SK-N-SH (cell line): ENCODE data around the gene SERPIND1. TPM values are rescaled to one million over a fixed set of nuclear protein-coding genes. Genes with fewer than 3 reads are reported as not detected.

Experiments
- CTCF ChIA-PET: fragments of 300-600, 350-600 bp; formaldehyde crosslinking; extraction: SDS; loops from one replicate; lab custom pipeline; 2021; lab: Yijun Ruan, JAX
- POLR2A ChIA-PET: fragments of 350-600 bp; sonication (Branson Sonifier 250); formaldehyde crosslinking; extraction: SDS; loops from one replicate; lab custom pipeline; 2020; ENCODE audit warnings: antibody characterized with exemption, inconsistent platforms; lab: Yijun Ruan, JAX
- DNase-seq: peaks from one replicate; pipeline ENCODE4 v3.0.0; 2012
- H2AFZ ChIP-seq: fragments of 200-600 bp; sonication (generic); 2 replicates; pipeline ENCODE4 v1.8.1; 2016; ENCODE audit warnings: antibody characterized with exemption, mild to moderate bottlenecking, low read depth
- H3F3A ChIP-seq: fragments of 200-600 bp; sonication (generic); replicated peaks from 2 replicates; pipeline ENCODE3; 2016; ENCODE audit warnings: antibody characterized with exemption, mild to moderate bottlenecking; ENCODE audit not compliant: insufficient read depth
- H3K27ac ChIP-seq, 2 experiments: fragments of 200-500 bp in 1 of 2; fragments of 200-600 bp in 1 of 2; sonication (Bioruptor generic) in 1 of 2; sonication (generic), shearing (Covaris generic) in 1 of 2; 2 replicates each; pipeline versions ENCODE4 v1.5.1 to v1.6.1; 2014 to 2016; ENCODE audit warnings: low read depth in 2 of 2, inconsistent platforms in 1 of 2, low read length in 1 of 2, mild to moderate bottlenecking in 1 of 2, mixed read lengths in 1 of 2
- H3K27me3 ChIP-seq: fragments of 200-600 bp; sonication (generic), shearing (Covaris generic); 2 replicates; pipeline ENCODE4 v1.6.1; 2016; ENCODE audit warnings: mixed run types; ENCODE audit not compliant: insufficient read depth
- H3K36me3 ChIP-seq, 2 experiments: fragments of 200-500 bp in 1 of 2; fragments of 200-600 bp in 1 of 2; sonication (Bioruptor generic) in 1 of 2; sonication (generic) in 1 of 2; replicated peaks in 1 of 2; 2 replicates each; pipeline versions ENCODE3 to v1.5.1; 2014 to 2016; ENCODE audit warnings: low read length in 1 of 2, mild to moderate bottlenecking in 1 of 2; ENCODE audit not compliant: insufficient read depth in 2 of 2, control insufficient read depth in 1 of 2
- H3K4me1 ChIP-seq, 2 experiments: fragments of 200-500 bp in 1 of 2; fragments of 200-600 bp in 1 of 2; sonication (Bioruptor generic) in 1 of 2; sonication (generic), shearing (Covaris generic) in 1 of 2; 2 replicates each; pipeline versions ENCODE4 v1.5.1 to v1.6.1; 2014 to 2016; ENCODE audit warnings: low read depth in 1 of 2, low read length in 1 of 2, mixed run types in 1 of 2; ENCODE audit not compliant: insufficient read depth in 2 of 2, control insufficient read depth in 1 of 2
- H3K4me2 ChIP-seq: fragments of 200-600 bp; sonication (generic), shearing (Covaris generic); 2 replicates; pipeline ENCODE4 v1.6.1; 2017; ENCODE audit warnings: mixed run types
- H3K4me3 ChIP-seq, 2 experiments: fragments of 200-500 bp in 1 of 2; fragments of 200-600 bp in 1 of 2; sonication (Bioruptor generic) in 1 of 2; sonication (generic), shearing (Covaris generic) in 1 of 2; 2 replicates each; pipeline versions ENCODE4 v1.5.1 to v1.8.1; 2014 to 2016; ENCODE audit warnings: low read depth in 2 of 2, inconsistent platforms in 1 of 2, low read length in 1 of 2, mild to moderate bottlenecking in 1 of 2, mixed read lengths in 1 of 2, moderate library complexity in 1 of 2
- H3K79me2 ChIP-seq: fragments of 200-600 bp; sonication (generic); 2 replicates; pipeline ENCODE4 v1.8.1; 2017; ENCODE audit warnings: mild to moderate bottlenecking; ENCODE audit not compliant: insufficient read depth
- H3K9ac ChIP-seq: fragments of 200-600 bp; sonication (generic); 2 replicates; pipeline ENCODE4 v1.6.1; 2017; ENCODE audit warnings: mixed run types
- H3K9me2 ChIP-seq: fragments of 200-600 bp; sonication (generic); 2 replicates; pipeline ENCODE4 v1.6.1; 2017; ENCODE audit warnings: mixed run types
- H3K9me3 ChIP-seq: fragments of 200-600 bp; sonication (generic); 2 replicates; pipeline ENCODE4 v1.6.1; 2017; ENCODE audit warnings: mixed run types, mild to moderate bottlenecking, moderate library complexity
- H4K20me1 ChIP-seq: fragments of 200-600 bp; sonication (generic); 2 replicates; pipeline ENCODE4 v1.6.1; 2017; ENCODE audit warnings: mild to moderate bottlenecking, mixed run types; ENCODE audit not compliant: insufficient read depth
- CHD2 ChIP-seq: fragments of 150-350 bp; IDR thresholded peaks from 2 replicates; pipeline ENCODE4 v1.6.1; 2018; ENCODE audit warnings: low read length; ENCODE audit not compliant: partially characterized antibody
- CTCF ChIP-seq: fragments of 200-600 bp; sonication (generic); IDR thresholded peaks from 2 replicates; pipeline ENCODE4 v1.6.1; 2017; ENCODE audit warnings: antibody characterized with exemption, mild to moderate bottlenecking, moderate library complexity
- EP300 ChIP-seq, 2 experiments: IDR thresholded peaks; 2 replicates each; pipeline versions ENCODE4 v1.4.0 to v1.6.1; 2012; ENCODE audit warnings: borderline replicate concordance in 1 of 2, low read depth in 1 of 2, low read length in 1 of 2
- EZH2phosphoT487 ChIP-seq: fragments of 200-600 bp; sonication (generic); IDR thresholded peaks from 2 replicates; pipeline ENCODE4 v1.6.1; 2017; ENCODE audit warnings: low read depth, mixed run types, mild to moderate bottlenecking, antibody characterized with exemption, moderate library complexity, borderline replicate concordance
- FOXJ3 ChIP-seq: sonication (generic); formaldehyde crosslinking; IDR thresholded peaks from 2 replicates; pipeline ENCODE4 v1.5.1; 2020; ENCODE audit warnings: mild to moderate bottlenecking, missing genetic modification reagents
- GATA2 ChIP-seq: sonication (generic); formaldehyde crosslinking; IDR thresholded peaks from 2 replicates; pipeline ENCODE4 v1.5.0; 2020; ENCODE audit warnings: mild to moderate bottlenecking, missing genetic modification reagents
- IRF3 ChIP-seq: fragments of 150-350 bp; IDR thresholded peaks from 2 replicates; pipeline ENCODE4 v1.6.1; 2016; ENCODE audit warnings: mild to moderate bottlenecking, low read depth, low read length
- JUND ChIP-seq: IDR thresholded peaks from 2 replicates; pipeline ENCODE4 v1.4.0; 2012
- MAX ChIP-seq: IDR thresholded peaks from 2 replicates; pipeline ENCODE4 v1.4.0; 2012; ENCODE audit warnings: low read depth
- NRF1 ChIP-seq: IDR thresholded peaks from 2 replicates; pipeline ENCODE4 v1.6.1; 2012; ENCODE audit warnings: low read depth, mild to moderate bottlenecking, low read length
- POLR2AphosphoS5 ChIP-seq: IDR thresholded peaks from 2 replicates; pipeline ENCODE4 v1.6.1; 2012; ENCODE audit warnings: low read depth, low read length
- REST ChIP-seq: IDR thresholded peaks from 2 replicates; pipeline ENCODE4 v1.6.1; 2012; ENCODE audit warnings: mild to moderate bottlenecking, low read depth, low read length, moderate library complexity
- RFX5 ChIP-seq: IDR thresholded peaks from 2 replicates; pipeline ENCODE4 v1.6.1; 2012; ENCODE audit warnings: mild to moderate bottlenecking, improper control_type of control experiment, low read length
- TAF1 ChIP-seq: IDR thresholded peaks from 2 replicates; pipeline ENCODE4 v1.6.1; 2012; ENCODE audit warnings: low read depth, mild to moderate bottlenecking, low read length, moderate library complexity, borderline replicate concordance
- TCF12 ChIP-seq: IDR thresholded peaks from 2 replicates; pipeline ENCODE4 v1.4.0; 2012
- USF1 ChIP-seq: IDR thresholded peaks from 2 replicates; pipeline ENCODE4 v1.4.0; 2012; ENCODE audit warnings: low read depth, borderline replicate concordance
- YY1 ChIP-seq: IDR thresholded peaks from 2 replicates; pipeline ENCODE4 v1.4.0; 2012; ENCODE audit warnings: low read depth, mild to moderate bottlenecking
- WGBS: methylation state at CpG from one replicate; pipeline ENCODE4 v1.1.6; 2017; ENCODE audit warnings: low lambda C conversion rate; 5-methylcytosine and 5-hydroxymethylcytosine counted together
- polyA plus RNA-seq, 3 experiments: library from polyadenylated mRNA; depleted of rRNA; stranded (reverse); fragments of >200 nt; gene quantifications; 2 replicates each; pipeline ENCODE4 v1.2.3, GENCODE V29; 2012
- TF ChIP-seq, protein P1 (sequence below): IDR thresholded peaks from 2 replicates; pipeline ENCODE4 v1.4.0; 2012; ENCODE audit warnings: low read depth, borderline replicate concordance

The SERPIND1 gene
- polyA plus RNA-seq, 1 of the 3 experiments (the other 2 are of a cell fraction): not detected

GRCh38 chr22:20763630-20764470 lies 10.1 kb upstream of the SERPIND1 start:
- H3F3A ChIP-seq: no peaks in the 10 kb centered on the region
- no peaks in the 10 kb centered on the region for H3K9me3 ChIP-seq
- 89% methylated on average over 13 of the region's 13 CpGs for WGBS
- H3K9ac ChIP-seq: no peak overlapping the region
- H2AFZ ChIP-seq: no peak overlapping the region
- H3K4me3 ChIP-seq: no peak overlapping the region
- no peaks in the 10 kb centered on the region for H3K27me3 ChIP-seq
- CTCF ChIA-PET: interaction anchor here (1.3 to 2.6 kb wide), 4 partner anchors 20 to 40 kb away, joined by 3 to 8 read pairs (median 4); no protein-coding TSS in a partner anchor
- no peak overlapping the region for H3K27ac ChIP-seq
- no peaks in the 10 kb centered on the region for H3K9me2 ChIP-seq
- H3K36me3 ChIP-seq: peaks cover 6 to 29% of the 10 kb centered on the region in 2 experiments
- DNase-seq: no peak
- no peaks in the 10 kb centered on the region for H4K20me1 ChIP-seq
- POLR2A ChIA-PET: no interaction called here
- no peaks in the 10 kb centered on the region for H3K4me1 ChIP-seq
- H3K4me2 ChIP-seq: no peak overlapping the region
- no peak for TF ChIP-seq NRF1
- no peak for TF ChIP-seq MAX
- no peak for TF ChIP-seq IRF3
- TF ChIP-seq TAF1: no peak
- no peak for TF ChIP-seq RFX5
- no peak for TF ChIP-seq TCF12
- no peak for TF ChIP-seq FOXJ3 (CRISPR knock-in tag)
- no peak for TF ChIP-seq CHD2
- no peak for TF ChIP-seq EZH2phosphoT487
- no peak for TF ChIP-seq GATA2 (CRISPR knock-in tag)
- TF ChIP-seq JUND: no peak
- no peak for TF ChIP-seq POLR2AphosphoS5
- TF ChIP-seq YY1: no peak
- no peak for TF ChIP-seq USF1
- no peak for TF ChIP-seq EP300 (IDR thresholded peaks at IDR 0.05; ENCODE audit: borderline replicate concordance in 1 of 2, low read depth in 1 of 2, low read length in 1 of 2)
- no peak for TF ChIP-seq CTCF
- TF ChIP-seq, protein P1, sequence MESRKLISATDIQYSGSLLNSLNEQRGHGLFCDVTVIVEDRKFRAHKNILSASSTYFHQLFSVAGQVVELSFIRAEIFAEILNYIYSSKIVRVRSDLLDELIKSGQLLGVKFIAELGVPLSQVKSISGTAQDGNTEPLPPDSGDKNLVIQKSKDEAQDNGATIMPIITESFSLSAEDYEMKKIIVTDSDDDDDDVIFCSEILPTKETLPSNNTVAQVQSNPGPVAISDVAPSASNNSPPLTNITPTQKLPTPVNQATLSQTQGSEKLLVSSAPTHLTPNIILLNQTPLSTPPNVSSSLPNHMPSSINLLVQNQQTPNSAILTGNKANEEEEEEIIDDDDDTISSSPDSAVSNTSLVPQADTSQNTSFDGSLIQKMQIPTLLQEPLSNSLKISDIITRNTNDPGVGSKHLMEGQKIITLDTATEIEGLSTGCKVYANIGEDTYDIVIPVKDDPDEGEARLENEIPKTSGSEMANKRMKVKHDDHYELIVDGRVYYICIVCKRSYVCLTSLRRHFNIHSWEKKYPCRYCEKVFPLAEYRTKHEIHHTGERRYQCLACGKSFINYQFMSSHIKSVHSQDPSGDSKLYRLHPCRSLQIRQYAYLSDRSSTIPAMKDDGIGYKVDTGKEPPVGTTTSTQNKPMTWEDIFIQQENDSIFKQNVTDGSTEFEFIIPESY: no peak
- no peak for TF ChIP-seq REST
- H3K79me2 ChIP-seq: no peaks in the 10 kb centered on the region
